A673 (cell line): ENCODE data around the gene PDLIM5. TPM values are rescaled to one million over a fixed set of nuclear protein-coding genes. Genes with fewer than 3 reads are reported as not detected.

Experiments
- BruUV-seq: library from RNA; stranded (reverse); fragments of 400-500 nt; replicated peaks from 2 replicates; lab custom pipeline; 2021; lab: Mats Ljungman, UMichigan
- CTCF ChIA-PET: fragments of 300-600 bp; sonication (Branson Sonifier 250); formaldehyde crosslinking; loops from one replicate; lab custom pipeline; 2022; ENCODE audit warnings: antibody characterized with exemption; lab: Charles Lee
- POLR2A ChIA-PET: fragments of 300-600 bp; sonication (Branson Sonifier 250); formaldehyde crosslinking; loops from one replicate; lab custom pipeline; 2022; ENCODE audit warnings: antibody characterized with exemption; ENCODE audit not compliant: low non-redundant PET; lab: Charles Lee
- DNase-seq: peaks from one replicate; pipeline ENCODE4 v3.0.0-alpha.2; 2015; ENCODE audit warnings: low spot score
- H3K27ac ChIP-seq: fragments of 200-600 bp; sonication (generic); 2 replicates; pipeline ENCODE4 v1.5.1; 2016; ENCODE audit warnings: mixed run types, low read depth, mild to moderate bottlenecking, mixed read lengths, antibody characterized with exemption, low read length; ENCODE audit not compliant: poor library complexity, severe bottlenecking
- H3K27me3 ChIP-seq: fragments of 200-600 bp; sonication (generic); replicated peaks from 2 replicates; pipeline ENCODE4 v1.6.1; 2017; ENCODE audit warnings: mixed run types, low read depth, mild to moderate bottlenecking, mixed read lengths, antibody characterized with exemption, low read length; ENCODE audit not compliant: insufficient read depth, poor library complexity
- H3K36me3 ChIP-seq: fragments of 200-600 bp; sonication (generic); 2 replicates; pipeline ENCODE4 v1.6.1; 2016; ENCODE audit warnings: mixed run types, mild to moderate bottlenecking, mixed read lengths, antibody characterized with exemption, low read length; ENCODE audit not compliant: insufficient read depth, poor library complexity, severe bottlenecking
- H3K4me1 ChIP-seq: fragments of 200-600 bp; sonication (generic); 2 replicates; pipeline ENCODE4 v1.6.1; 2017; ENCODE audit warnings: mixed run types, mild to moderate bottlenecking, mixed read lengths, antibody characterized with exemption, low read length; ENCODE audit not compliant: insufficient read depth, poor library complexity, severe bottlenecking
- H3K4me3 ChIP-seq: fragments of 200-600 bp; sonication (generic); 2 replicates; pipeline ENCODE4 v1.5.1; 2016; ENCODE audit warnings: low read depth, mixed run types, mild to moderate bottlenecking, mixed read lengths, low read length; ENCODE audit not compliant: poor library complexity, severe bottlenecking
- H3K9me3 ChIP-seq: fragments of 200-600 bp; sonication (generic); 2 replicates; pipeline ENCODE4 v1.6.1; 2016; ENCODE audit warnings: mixed run types, low read depth, mild to moderate bottlenecking, mixed read lengths, antibody characterized with exemption, low read length; ENCODE audit not compliant: poor library complexity, severe bottlenecking
- EZH2 ChIP-seq: fragments of 200-600 bp; sonication (generic); IDR thresholded peaks from 2 replicates; pipeline ENCODE4 v1.6.1; 2017; ENCODE audit warnings: borderline replicate concordance, low read depth, mild to moderate bottlenecking, mixed read lengths, antibody characterized with exemption, low read length; ENCODE audit not compliant: poor library complexity, severe bottlenecking
- intact Hi-C: fragments of 100-400 bp; cut with micrococcal nuclease; formaldehyde crosslinking; loops from one replicate; pipeline ENCODE4 v1.10.0; 2022; ENCODE audit not compliant: unreplicated experiment
- total RNA-seq: library from RNA; stranded (reverse); gene quantifications from 2 replicates; pipeline ENCODE4 v1.2.3, GENCODE V29; 2021
- TF ChIP-seq, protein P1 (sequence below): fragments of 300-800, 200-600 bp; sonication (generic); conservative IDR thresholded peaks from 2 replicates; pipeline ENCODE4 v1.5.1; 2017; ENCODE audit warnings: low read depth, mild to moderate bottlenecking, antibody characterized with exemption, low read length, moderate library complexity, mixed read lengths

The PDLIM5 gene
- total RNA-seq, 1 experiment from 2014 or later, result 174 TPM

- CTCF ChIA-PET, result interaction anchor here (0.7 kb wide), 1 partner anchor 171 kb away, joined by 5 read pairs; no protein-coding TSS in a partner anchor
- Histone ChIP-seq H3K36me3 (no peaks in the 10 kb centered on the region), H3K4me3 (no peak overlapping the region), H3K4me1 (peaks cover 72% of the 10 kb centered on the region), H3K27ac (peak overlapping the region; percentile 100), H3K9me3 (no peaks in the 10 kb centered on the region), H3K27me3 (no peaks in the 10 kb centered on the region)
- TF ChIP-seq EZH2, result no peak
- TF ChIP-seq, protein P1, sequence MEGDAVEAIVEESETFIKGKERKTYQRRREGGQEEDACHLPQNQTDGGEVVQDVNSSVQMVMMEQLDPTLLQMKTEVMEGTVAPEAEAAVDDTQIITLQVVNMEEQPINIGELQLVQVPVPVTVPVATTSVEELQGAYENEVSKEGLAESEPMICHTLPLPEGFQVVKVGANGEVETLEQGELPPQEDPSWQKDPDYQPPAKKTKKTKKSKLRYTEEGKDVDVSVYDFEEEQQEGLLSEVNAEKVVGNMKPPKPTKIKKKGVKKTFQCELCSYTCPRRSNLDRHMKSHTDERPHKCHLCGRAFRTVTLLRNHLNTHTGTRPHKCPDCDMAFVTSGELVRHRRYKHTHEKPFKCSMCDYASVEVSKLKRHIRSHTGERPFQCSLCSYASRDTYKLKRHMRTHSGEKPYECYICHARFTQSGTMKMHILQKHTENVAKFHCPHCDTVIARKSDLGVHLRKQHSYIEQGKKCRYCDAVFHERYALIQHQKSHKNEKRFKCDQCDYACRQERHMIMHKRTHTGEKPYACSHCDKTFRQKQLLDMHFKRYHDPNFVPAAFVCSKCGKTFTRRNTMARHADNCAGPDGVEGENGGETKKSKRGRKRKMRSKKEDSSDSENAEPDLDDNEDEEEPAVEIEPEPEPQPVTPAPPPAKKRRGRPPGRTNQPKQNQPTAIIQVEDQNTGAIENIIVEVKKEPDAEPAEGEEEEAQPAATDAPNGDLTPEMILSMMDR, result no peak
- intact Hi-C loops, result loop anchor here (2.0 to 10.0 kb wide), 4 partner anchors 324 to 1144 kb away; no protein-coding TSS in a partner anchor
- DNase-seq, result peak; percentile 71
- POLR2A ChIA-PET, result interaction anchor here (0.6 to 0.8 kb wide), 2 partner anchors 41 to 223 kb away, joined by 3 to 5 read pairs; no protein-coding TSS in a partner anchor
- BruUV-seq, result no TSS peak
These were observed 40.4 kb upstream of the PDLIM5 start for GRCh38 chr4:94411296-94411695.

GRCh38 chr4:94412019-94412657, 39.6 kb upstream of the PDLIM5 start:
- intact Hi-C loops, result loop anchor here (2.0 to 10.0 kb wide), 5 partner anchors 39 to 1143 kb away; partner anchors contain the start of gene PDLIM5
- no peaks in the 10 kb centered on the region for H3K27me3 ChIP-seq
- no TSS peak for BruUV-seq
- H3K36me3 ChIP-seq, result no peaks in the 10 kb centered on the region
- TF ChIP-seq, protein P1, result no peak
- no peak for TF ChIP-seq EZH2
- H3K9me3 ChIP-seq, result peaks cover 4% of the 10 kb centered on the region
- H3K4me3 ChIP-seq, result no peak overlapping the region
- peaks cover 68% of the 10 kb centered on the region for H3K4me1 ChIP-seq
- peak overlapping the region; percentile 100 for H3K27ac ChIP-seq
- POLR2A ChIA-PET, result no interaction called here
- CTCF ChIA-PET, result no interaction called here
- DNase-seq, result no peak

DNA sequence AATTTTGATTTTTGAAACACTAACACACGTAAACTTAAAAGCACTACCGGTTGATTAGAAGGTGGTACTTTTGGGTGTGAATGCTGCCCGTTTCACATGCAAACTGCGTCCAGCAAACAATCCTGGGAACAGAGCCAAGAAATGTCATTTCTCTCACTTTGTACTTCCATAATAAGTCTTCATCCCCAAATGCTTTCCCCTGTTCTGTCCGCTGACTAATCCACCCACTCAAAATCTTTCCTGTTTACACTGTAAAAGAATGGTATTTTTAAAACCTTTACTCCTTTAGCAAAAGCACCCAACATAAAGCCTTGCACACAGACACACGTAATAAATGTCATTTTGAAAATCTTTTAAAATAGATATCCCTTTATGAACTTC, 39.1 kb upstream of the PDLIM5 start:
- ChIA-PET POLR2A (no interaction called here), CTCF (no interaction called here)
- intact Hi-C loops, result loop anchor here (2.0 to 10.0 kb wide), 5 partner anchors 38 to 1142 kb away; partner anchors contain the start of gene PDLIM5
- no peaks in the 10 kb centered on the region for H3K27me3 ChIP-seq
- peak overlapping the region; percentile 100 for H3K27ac ChIP-seq
- peak overlapping the region; percentile 21 for H3K4me3 ChIP-seq
- BruUV-seq, result no TSS peak
- DNase-seq, result peak; percentile 89
- TF ChIP-seq, protein P1, result no peak
- no peak for TF ChIP-seq EZH2
- H3K4me1 ChIP-seq, result peaks cover 63% of the 10 kb centered on the region
- H3K9me3 ChIP-seq, result peaks cover 7% of the 10 kb centered on the region
- H3K36me3 ChIP-seq, result no peaks in the 10 kb centered on the region
